Common myeloid progenitor, CD34-positive (primary cell): ENCODE measurements around the gene ANKRD12.
A peak's percentile ranks its signal among the peaks of the same experiment; 100 is the strongest.

Experiments
- CTCF ChIA-PET: fragments of 350-600 bp; sonication (Branson Sonifier 250); formaldehyde crosslinking; loops from one replicate; lab custom pipeline; 2021; ENCODE audit warnings: antibody characterized with exemption; lab: Charles Lee
- POLR2A ChIA-PET: fragments of 350-600 bp; sonication (Branson Sonifier 250); formaldehyde crosslinking; loops from one replicate; lab custom pipeline; 2021; ENCODE audit warnings: antibody characterized with exemption; lab: Charles Lee
- DNase-seq, 3 donors: peaks; one replicate each; pipeline versions ENCODE4 v3.0.0 to v3.0.0-alpha.2; 2013
- H3K27ac ChIP-seq, 2 experiments: 1 replicate in 1 of 2; 2 replicates in 1 of 2; pipeline ENCODE4 v1.7.0; 2013; ENCODE audit warnings: inconsistent platforms in 2 of 2, low read length in 2 of 2, mild to moderate bottlenecking in 2 of 2, low read depth in 1 of 2, moderate library complexity in 1 of 2; ENCODE audit not compliant: severe bottlenecking in 2 of 2, insufficient read depth in 1 of 2, poor library complexity in 1 of 2
- H3K27me3 ChIP-seq, 5 experiments: replicated peaks in 2 of 5; 1 replicate in 3 of 5; 2 replicates in 2 of 5; pipeline versions ENCODE4 v1.6.1 to v1.7.0; 2013; ENCODE audit warnings: low read length in 4 of 5, mild to moderate bottlenecking in 2 of 5, moderate library complexity in 2 of 5, inconsistent platforms in 1 of 5; ENCODE audit not compliant: insufficient read depth in 5 of 5, control insufficient read depth in 4 of 5
- H3K36me3 ChIP-seq, 4 experiments: 1 replicate in 2 of 4; 2 replicates in 2 of 4; pipeline versions ENCODE4 v1.6.1 to v1.7.0; 2013; ENCODE audit warnings: low read length in 3 of 4, control low read depth in 1 of 4, mild to moderate bottlenecking in 1 of 4; ENCODE audit not compliant: control insufficient read depth in 4 of 4, insufficient read depth in 4 of 4
- H3K4me1 ChIP-seq, 4 experiments: 1 replicate in 3 of 4; 2 replicates in 1 of 4; pipeline versions ENCODE4 v1.6.1 to v1.7.1; 2013; ENCODE audit warnings: low read length in 3 of 4, mild to moderate bottlenecking in 3 of 4, control low read depth in 1 of 4, inconsistent platforms in 1 of 4, moderate library complexity in 1 of 4; ENCODE audit not compliant: control insufficient read depth in 4 of 4, insufficient read depth in 4 of 4; ENCODE audit errors: control extremely low read depth in 1 of 4
- H3K4me3 ChIP-seq, 7 experiments: 1 replicate in 4 of 7; 2 replicates in 3 of 7; pipeline versions ENCODE4 v1.5.1 to v1.7.0; 2013; ENCODE audit warnings: mild to moderate bottlenecking in 7 of 7, low read length in 6 of 7, moderate library complexity in 6 of 7, inconsistent platforms in 2 of 7, low read depth in 2 of 7, control low read depth in 1 of 7; ENCODE audit not compliant: insufficient read depth in 4 of 7, control insufficient read depth in 1 of 7; ENCODE audit errors: extremely low read depth in 1 of 7
- H3K9me3 ChIP-seq, 5 experiments: 1 replicate in 4 of 5; 2 replicates in 1 of 5; pipeline versions ENCODE4 v1.6.1 to v1.7.1; 2013; ENCODE audit warnings: low read length in 4 of 5, mild to moderate bottlenecking in 2 of 5, inconsistent platforms in 1 of 5, low read depth in 1 of 5, moderate library complexity in 1 of 5; ENCODE audit not compliant: control insufficient read depth in 4 of 5, insufficient read depth in 2 of 5; ENCODE audit errors: control extremely low read depth in 1 of 5
- WGBS: methylation state at CpG from one replicate; pipeline ENCODE4 v1.1.5; 2013; ENCODE audit not compliant: insufficient coverage; 5-methylcytosine and 5-hydroxymethylcytosine counted together

ANKRD12 gene

DNA sequence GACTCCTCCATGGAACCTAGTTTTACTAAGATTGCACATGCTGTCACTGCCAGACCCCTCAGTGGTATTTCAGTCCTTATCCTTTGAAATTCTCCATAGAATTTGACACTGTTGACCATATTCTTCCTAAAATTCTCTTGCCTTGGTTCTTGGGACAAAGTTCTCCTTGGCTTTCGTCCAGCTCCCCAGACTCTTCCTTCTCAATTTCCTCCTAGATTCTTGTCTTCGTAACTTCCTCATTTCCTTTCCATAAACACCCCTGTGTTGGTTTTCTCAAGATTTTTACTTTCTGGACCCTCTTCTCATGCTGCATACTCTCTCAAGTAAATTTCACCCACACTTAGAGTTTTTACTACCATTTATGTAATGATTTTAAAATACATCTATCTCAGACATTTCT lies 101.4 kb downstream of the ANKRD12 start:
- peak; percentile 16 to 23 (median 21) for DNase-seq
- Histone ChIP-seq H3K27ac (no peak overlapping the region), H3K36me3 (peaks cover 5 to 27% (median 18%) of the 10 kb centered on the region in 4 experiments), H3K27me3 (no peaks in the 10 kb centered on the region), H3K4me1 (peaks cover 7 to 15% (median 8%) of the 10 kb centered on the region in 4 experiments), H3K9me3 (peaks cover under 1 to 11% (median 7%) of the 10 kb centered on the region in 5 experiments), H3K4me3 (no peak overlapping the region)
- WGBS: 10% methylated on average over 2 of the region's 2 CpGs
- POLR2A ChIA-PET: interaction anchor here (0.6 kb wide), 1 partner anchor 52 kb away, joined by 3 read pairs; no protein-coding TSS in a partner anchor
- CTCF ChIA-PET: interaction anchor here (0.8 to 1.4 kb wide), 4 partner anchors 13 to 276 kb away, joined by 3 to 4 read pairs (median 3); no protein-coding TSS in a partner anchor

DNA sequence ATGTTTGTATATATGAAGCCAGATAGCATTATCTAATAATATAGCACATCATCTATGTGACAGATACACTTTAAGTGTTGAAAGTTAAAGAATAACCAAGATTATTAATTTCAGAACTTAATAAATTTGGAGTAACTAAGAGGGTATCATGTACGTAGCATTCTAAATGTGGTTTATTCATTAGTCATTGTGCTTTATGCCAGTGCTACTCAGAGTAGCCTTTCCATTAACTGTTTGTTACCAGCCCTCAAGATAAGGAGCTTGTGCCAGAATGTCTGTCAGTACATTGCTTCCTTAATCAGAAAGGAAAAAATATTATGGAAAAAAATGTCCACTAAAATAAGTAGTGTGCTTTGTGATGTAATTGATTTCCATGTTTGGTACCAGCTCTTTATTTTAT lies 103.1 kb downstream of the ANKRD12 start:
- Histone ChIP-seq H3K36me3 (peaks cover 5 to 16% (median 12%) of the 10 kb centered on the region in 4 experiments), H3K27me3 (no peaks in the 10 kb centered on the region), H3K4me3 (no peak overlapping the region), H3K4me1 (peaks cover 7 to 13% (median 8%) of the 10 kb centered on the region in 4 experiments), H3K27ac (no peak overlapping the region), H3K9me3 (no peaks in the 10 kb centered on the region)
- WGBS: no CpG with 5 or more reads among the region's 1 CpG
- ChIA-PET CTCF (interaction anchor here (1.5 kb wide), 1 partner anchor 79 kb away, joined by 3 read pairs; no protein-coding TSS in a partner anchor), POLR2A (interaction anchor here (0.7 kb wide), 1 partner anchor 94 kb away, joined by 3 read pairs; no protein-coding TSS in a partner anchor)
- DNase-seq: peak in 1 of 3 donors; percentile 43

DNA sequence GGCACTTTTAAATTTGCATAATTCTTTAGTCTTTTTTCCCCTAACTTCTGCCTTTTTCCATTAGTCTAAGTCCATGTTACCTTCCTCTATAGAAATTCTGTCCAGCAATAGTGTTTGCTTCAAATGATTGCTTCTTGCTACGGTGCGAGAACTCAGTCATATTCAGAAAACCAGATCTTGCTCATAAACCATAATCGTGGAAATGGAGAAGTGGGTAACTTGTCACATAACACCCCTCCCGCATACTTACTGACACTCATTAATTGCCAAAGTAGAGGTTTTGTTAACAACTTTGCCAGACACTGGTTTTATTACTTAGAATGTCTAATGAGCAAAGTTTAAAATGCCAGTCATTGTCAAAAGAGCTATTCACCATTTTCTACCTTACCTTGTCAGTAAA lies 103.7 kb downstream of the ANKRD12 start:
- POLR2A ChIA-PET: no interaction called here

DNA sequence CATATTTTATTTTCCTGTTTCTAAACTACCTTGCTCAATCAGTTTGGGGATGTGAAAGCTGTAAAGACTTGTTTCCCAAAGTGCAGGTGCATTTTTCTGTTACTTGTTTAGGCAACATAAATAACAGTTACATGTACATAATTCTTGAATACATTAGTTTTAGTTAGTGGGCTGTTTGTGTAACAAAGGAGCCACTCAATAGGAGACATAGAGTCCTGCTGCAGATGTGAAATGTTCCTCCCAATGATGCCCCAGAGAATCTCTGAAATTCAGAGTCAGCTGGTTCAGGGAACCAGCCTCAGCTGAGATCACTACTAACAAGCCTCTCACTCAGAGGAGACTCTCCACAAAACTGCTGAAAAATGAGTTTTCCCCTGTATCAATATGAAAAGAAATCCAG lies 106.4 kb downstream of the ANKRD12 start:
- DNase-seq: no peak
- H3K4me3 ChIP-seq: no peak overlapping the region
- POLR2A ChIA-PET: no interaction called here
- no peaks in the 10 kb centered on the region for H3K27me3 ChIP-seq
- H3K36me3 ChIP-seq: peaks cover 2 to 15% (median 8%) of the 10 kb centered on the region in 4 experiments
- peaks cover under 1 to 8% (median 5%) of the 10 kb centered on the region in 4 experiments for H3K4me1 ChIP-seq
- CTCF ChIA-PET: no interaction called here
- no peak overlapping the region for H3K27ac ChIP-seq
- H3K9me3 ChIP-seq: no peaks in the 10 kb centered on the region

More for the DNA sequence above, 103.7 kb downstream of the ANKRD12 start:
- peak in 2 of 3 donors; percentile 31 to 63 for DNase-seq
- peaks cover 7 to 13% (median 8%) of the 10 kb centered on the region in 4 experiments for H3K4me1 ChIP-seq
- no peaks in the 10 kb centered on the region for H3K9me3 ChIP-seq
- no peak overlapping the region for H3K27ac ChIP-seq
- peaks cover 5 to 19% (median 9%) of the 10 kb centered on the region in 4 experiments for H3K36me3 ChIP-seq
- no CpG with 5 or more reads among the region's 4 CpGs for WGBS
- H3K4me3 ChIP-seq: no peak overlapping the region
- H3K27me3 ChIP-seq: no peaks in the 10 kb centered on the region
- CTCF ChIA-PET: interaction anchor here (0.6 to 1.5 kb wide), 4 partner anchors 11 to 280 kb away, joined by 3 read pairs; no protein-coding TSS in a partner anchor

DNA sequence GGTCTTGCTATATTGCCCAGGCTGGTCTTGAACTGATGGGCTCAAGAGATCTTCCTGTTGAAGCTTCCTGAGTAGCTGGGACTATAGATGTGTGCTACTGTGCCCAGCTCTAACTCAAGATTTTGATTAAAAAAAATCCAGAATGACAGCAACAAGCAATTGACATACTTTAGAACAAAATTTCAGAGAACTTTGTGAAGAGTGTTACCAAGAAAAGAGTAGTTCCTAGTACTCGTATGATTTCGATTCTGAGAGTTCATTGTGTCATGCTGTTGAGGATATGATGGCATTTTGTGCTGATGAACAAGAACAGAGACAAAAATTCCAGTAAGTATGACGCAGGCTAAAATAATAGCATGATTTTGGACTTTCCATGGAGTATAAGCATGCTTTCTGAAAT lies 107.8 kb downstream of the ANKRD12 start:
- H3K27me3 ChIP-seq: no peaks in the 10 kb centered on the region
- ChIA-PET POLR2A (no interaction called here), CTCF (no interaction called here)
- 94% methylated on average over 3 of the region's 3 CpGs for WGBS
- H3K9me3 ChIP-seq: no peaks in the 10 kb centered on the region
- H3K4me3 ChIP-seq: no peak overlapping the region
- H3K36me3 ChIP-seq: peaks cover 3 to 17% (median 7%) of the 10 kb centered on the region in 4 experiments
- H3K4me1 ChIP-seq: peaks cover 0 to 7% (median 1%) of the 10 kb centered on the region in 4 experiments
- no peak overlapping the region for H3K27ac ChIP-seq
- no peak for DNase-seq

DNA sequence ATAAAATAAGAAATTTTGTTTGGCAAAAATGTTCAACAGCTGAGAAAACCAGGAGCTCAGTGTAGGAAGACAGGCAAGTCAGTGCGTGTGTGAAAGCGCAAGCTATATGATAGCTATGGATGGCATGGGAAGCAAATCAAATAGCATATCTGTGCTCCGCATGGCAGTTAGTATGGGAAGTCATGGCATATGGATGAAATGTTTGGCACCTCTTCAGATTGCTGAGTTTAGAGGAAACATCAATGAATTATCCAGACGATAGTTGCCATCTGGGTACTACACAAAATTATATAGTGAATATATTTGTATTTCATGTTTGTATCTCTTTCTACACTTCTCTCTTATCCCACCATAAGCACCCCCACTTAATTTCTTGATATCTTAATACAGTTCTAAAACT lies 112.1 kb downstream of the ANKRD12 start:
- Histone ChIP-seq H3K36me3 (peaks cover 4 to 29% (median 8%) of the 10 kb centered on the region in 4 experiments), H3K4me1 (no peaks in the 10 kb centered on the region), H3K27me3 (no peaks in the 10 kb centered on the region), H3K4me3 (no peak overlapping the region), H3K27ac (no peak overlapping the region), H3K9me3 (no peaks in the 10 kb centered on the region)
- POLR2A ChIA-PET: no interaction called here
- CTCF ChIA-PET: no interaction called here
- no peak for DNase-seq
- 100% methylated on average over 3 of the region's 4 CpGs for WGBS

DNA sequence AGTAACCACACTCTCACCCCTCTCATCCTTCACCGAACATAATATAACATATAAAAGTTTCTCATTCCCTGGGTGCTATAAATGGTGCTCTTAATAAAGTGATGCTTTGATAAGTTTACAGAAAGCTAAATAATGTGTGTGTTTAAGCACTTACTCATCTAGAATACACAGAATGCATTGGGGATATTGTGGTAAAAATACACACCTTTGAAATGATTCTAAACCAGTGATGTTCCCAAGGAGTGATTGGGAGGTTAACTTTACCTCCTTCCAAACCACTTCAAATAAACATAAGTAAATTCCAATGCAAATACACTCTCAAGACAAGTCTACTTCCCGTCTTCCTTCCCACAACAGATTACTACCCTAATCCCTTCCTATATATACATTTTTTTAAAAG lies 112.7 kb downstream of the ANKRD12 start:
- Histone ChIP-seq H3K27ac (no peak overlapping the region), H3K9me3 (peaks cover 0 to 2% (median 0%) of the 10 kb centered on the region in 5 experiments), H3K4me3 (no peak overlapping the region), H3K36me3 (peaks cover 4 to 29% (median 10%) of the 10 kb centered on the region in 4 experiments), H3K27me3 (no peaks in the 10 kb centered on the region), H3K4me1 (no peaks in the 10 kb centered on the region)
- CTCF ChIA-PET: no interaction called here
- WGBS: no CpG with 5 or more reads among the region's 2 CpGs
- POLR2A ChIA-PET: no interaction called here
- no peak for DNase-seq
